Measurements from ENCODE around the gene GRIN3A.

DNA sequence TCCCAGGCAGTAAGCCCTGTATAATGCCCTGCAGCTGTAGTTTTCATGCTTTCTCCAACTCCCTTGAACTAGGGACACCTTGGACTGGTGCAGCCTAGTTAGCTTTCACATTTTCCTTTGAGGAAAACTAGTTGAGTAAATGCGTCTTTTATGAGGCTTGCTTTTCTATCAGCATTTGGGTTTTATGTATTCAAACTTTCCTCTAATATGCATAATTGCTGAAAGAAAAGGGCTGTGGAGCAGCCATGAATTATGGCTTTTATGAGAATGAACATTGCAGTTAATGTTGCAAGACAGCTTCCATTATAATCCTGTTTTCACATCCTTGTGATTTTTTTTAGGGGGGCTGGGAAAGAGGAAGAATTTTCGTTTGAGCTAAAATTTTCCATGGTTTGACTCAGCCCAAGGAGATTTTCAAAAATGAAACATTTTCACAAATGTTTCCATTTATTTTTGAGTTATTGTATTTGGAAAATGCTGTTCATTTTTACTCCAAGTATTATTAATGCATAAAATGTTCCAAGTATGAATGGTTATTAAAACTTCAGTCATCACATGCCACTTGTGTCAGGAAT, 85.8 kb downstream of the GRIN3A start:
- TF ChIP-seq, protein P1, sequence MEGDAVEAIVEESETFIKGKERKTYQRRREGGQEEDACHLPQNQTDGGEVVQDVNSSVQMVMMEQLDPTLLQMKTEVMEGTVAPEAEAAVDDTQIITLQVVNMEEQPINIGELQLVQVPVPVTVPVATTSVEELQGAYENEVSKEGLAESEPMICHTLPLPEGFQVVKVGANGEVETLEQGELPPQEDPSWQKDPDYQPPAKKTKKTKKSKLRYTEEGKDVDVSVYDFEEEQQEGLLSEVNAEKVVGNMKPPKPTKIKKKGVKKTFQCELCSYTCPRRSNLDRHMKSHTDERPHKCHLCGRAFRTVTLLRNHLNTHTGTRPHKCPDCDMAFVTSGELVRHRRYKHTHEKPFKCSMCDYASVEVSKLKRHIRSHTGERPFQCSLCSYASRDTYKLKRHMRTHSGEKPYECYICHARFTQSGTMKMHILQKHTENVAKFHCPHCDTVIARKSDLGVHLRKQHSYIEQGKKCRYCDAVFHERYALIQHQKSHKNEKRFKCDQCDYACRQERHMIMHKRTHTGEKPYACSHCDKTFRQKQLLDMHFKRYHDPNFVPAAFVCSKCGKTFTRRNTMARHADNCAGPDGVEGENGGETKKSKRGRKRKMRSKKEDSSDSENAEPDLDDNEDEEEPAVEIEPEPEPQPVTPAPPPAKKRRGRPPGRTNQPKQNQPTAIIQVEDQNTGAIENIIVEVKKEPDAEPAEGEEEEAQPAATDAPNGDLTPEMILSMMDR (IDR thresholded peaks at IDR 0.05), result no peak
- TF ChIP-seq POLR2A (IDR thresholded peaks at IDR 0.05), result no peak

Measured in esophagus squamous epithelium (tissue), 4 donors.